Measurements from ENCODE around the gene ZBTB20. TPM values are rescaled to one million over a fixed set of nuclear protein-coding genes. Genes with fewer than 3 reads are reported as not detected.
"Not testable (repeated sequence)": the region's sequence is repeated elsewhere in the genome, so short reads cannot be mapped to it uniquely, and the experiment has no call there.

Gene ZBTB20
- total and polyA plus RNA-seq, 4 donors, result 0.74 to 77.1 (median 27.9) TPM

DNA sequence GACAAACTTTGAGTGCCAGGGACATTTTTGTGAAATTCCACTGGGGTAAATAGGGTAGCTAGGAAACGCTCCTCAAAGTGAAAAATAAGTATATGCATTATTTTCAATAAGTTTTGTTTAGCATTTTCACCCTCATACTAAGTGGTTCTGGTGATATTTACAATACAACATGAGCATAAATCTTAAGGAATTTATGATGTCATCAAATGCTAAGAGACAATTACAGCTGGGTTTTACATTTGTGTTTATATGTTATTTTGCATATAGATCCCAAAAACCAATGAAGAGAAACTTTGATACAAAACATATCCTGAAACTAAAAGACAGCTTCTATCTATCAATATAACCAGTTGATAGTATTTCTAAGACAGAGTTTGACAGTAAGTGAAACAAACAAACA is 323.1 kb downstream of the ZBTB20 start:
- no peak overlapping the region for H3K27ac ChIP-seq (ENCODE audit: low read depth in 1 of 2, low read length in 1 of 2)
- no peaks in the 10 kb centered on the region for H3K27me3 ChIP-seq (ENCODE audit: control insufficient read depth in 3 of 3, insufficient read depth in 3 of 3, low read length in 2 of 3)
- DNase-seq (no peak), ATAC-seq (ENCODE audit: insufficient read depth, low FRiP score) (no peak)
- H3K4me1 ChIP-seq (ENCODE audit: control insufficient read depth in 5 of 5, insufficient read depth in 5 of 5, low read length in 5 of 5), result peaks cover 0 to 4% (median 0%) of the 10 kb centered on the region in 5 donors
- no peaks in the 10 kb centered on the region for H3K36me3 ChIP-seq (ENCODE audit: control insufficient read depth in 4 of 4, insufficient read depth in 4 of 4, low read length in 4 of 4)
- 88 to 92% methylated on average over 1 of the region's 1 CpG for WGBS, 2 donors
- no peak overlapping the region for H3K4me3 ChIP-seq
- H3K9ac ChIP-seq (ENCODE audit: insufficient read depth in 1 of 2, low read length in 2 of 2), result no peak overlapping the region
- TF ChIP-seq, protein P1, sequence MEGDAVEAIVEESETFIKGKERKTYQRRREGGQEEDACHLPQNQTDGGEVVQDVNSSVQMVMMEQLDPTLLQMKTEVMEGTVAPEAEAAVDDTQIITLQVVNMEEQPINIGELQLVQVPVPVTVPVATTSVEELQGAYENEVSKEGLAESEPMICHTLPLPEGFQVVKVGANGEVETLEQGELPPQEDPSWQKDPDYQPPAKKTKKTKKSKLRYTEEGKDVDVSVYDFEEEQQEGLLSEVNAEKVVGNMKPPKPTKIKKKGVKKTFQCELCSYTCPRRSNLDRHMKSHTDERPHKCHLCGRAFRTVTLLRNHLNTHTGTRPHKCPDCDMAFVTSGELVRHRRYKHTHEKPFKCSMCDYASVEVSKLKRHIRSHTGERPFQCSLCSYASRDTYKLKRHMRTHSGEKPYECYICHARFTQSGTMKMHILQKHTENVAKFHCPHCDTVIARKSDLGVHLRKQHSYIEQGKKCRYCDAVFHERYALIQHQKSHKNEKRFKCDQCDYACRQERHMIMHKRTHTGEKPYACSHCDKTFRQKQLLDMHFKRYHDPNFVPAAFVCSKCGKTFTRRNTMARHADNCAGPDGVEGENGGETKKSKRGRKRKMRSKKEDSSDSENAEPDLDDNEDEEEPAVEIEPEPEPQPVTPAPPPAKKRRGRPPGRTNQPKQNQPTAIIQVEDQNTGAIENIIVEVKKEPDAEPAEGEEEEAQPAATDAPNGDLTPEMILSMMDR (IDR thresholded peaks at IDR 0.05; ENCODE audit: control extremely low read depth, extremely low read depth), result no peak
- H3K9me3 ChIP-seq (ENCODE audit: control insufficient read depth in 4 of 4, insufficient read depth in 3 of 4, low read length in 3 of 4), result no peaks in the 10 kb centered on the region

DNA sequence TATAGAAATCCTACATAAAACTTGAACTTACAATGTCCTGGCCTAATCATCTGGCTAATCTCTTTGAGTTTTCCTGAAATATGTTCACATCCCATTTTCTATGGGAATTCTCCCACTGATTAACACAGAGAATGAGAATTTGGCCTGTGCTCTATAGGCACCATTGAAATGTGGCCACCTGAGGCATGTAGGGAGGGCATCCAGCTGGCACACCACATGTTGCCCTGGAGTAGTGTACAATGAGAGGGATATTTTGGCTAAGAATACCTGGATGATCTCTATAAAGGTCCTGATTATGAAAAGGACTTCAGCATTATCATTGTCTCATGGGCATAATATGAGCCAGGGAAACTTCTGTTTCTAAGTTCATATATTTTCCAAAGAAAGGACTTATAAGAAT is 324.0 kb downstream of the ZBTB20 start:
- H3K27ac ChIP-seq (ENCODE audit: low read depth in 1 of 2, low read length in 1 of 2), result no peak overlapping the region
- H3K27me3 ChIP-seq (ENCODE audit: control insufficient read depth in 3 of 3, insufficient read depth in 3 of 3, low read length in 2 of 3), result no peaks in the 10 kb centered on the region
- no peak overlapping the region for H3K4me3 ChIP-seq
- no peak overlapping the region for H3K9ac ChIP-seq (ENCODE audit: insufficient read depth in 1 of 2, low read length in 2 of 2)
- H3K36me3 ChIP-seq (ENCODE audit: control insufficient read depth in 4 of 4, insufficient read depth in 4 of 4, low read length in 4 of 4), result no peaks in the 10 kb centered on the region
- H3K9me3 ChIP-seq (ENCODE audit: control insufficient read depth in 4 of 4, insufficient read depth in 3 of 4, low read length in 3 of 4), result no peaks in the 10 kb centered on the region
- H3K4me1 ChIP-seq (ENCODE audit: control insufficient read depth in 5 of 5, insufficient read depth in 5 of 5, low read length in 5 of 5), result peaks cover 0 to 4% (median 0%) of the 10 kb centered on the region in 5 donors
- ATAC-seq (ENCODE audit: insufficient read depth, low FRiP score) (no peak), DNase-seq (no peak)
- TF ChIP-seq, protein P1 (IDR thresholded peaks at IDR 0.05; ENCODE audit: control extremely low read depth, extremely low read depth), result no peak

DNA sequence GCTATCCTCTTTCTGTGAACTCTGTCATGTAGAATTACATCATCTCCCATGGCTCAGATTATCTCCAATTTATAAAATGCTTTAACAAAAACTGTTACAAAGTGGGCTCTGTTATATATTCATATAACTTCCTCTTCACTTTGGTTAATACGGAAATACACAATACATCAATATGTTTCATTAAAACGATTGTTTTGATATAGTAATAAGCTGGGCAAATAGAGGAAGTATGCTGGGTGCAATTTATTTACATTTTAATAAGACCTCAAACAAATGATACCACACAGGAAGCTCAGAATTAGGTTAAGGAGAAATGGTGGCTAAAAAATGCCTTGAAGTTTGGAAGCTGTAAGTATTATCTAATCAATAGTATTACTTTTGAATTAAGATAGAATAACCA is 331.0 kb downstream of the ZBTB20 start:
- WGBS, 2 donors, result 32 to 33% methylated on average over 2 of the region's 2 CpGs
- no peak for ATAC-seq (ENCODE audit: insufficient read depth, low FRiP score)
- no peak overlapping the region for H3K4me3 ChIP-seq

DNA sequence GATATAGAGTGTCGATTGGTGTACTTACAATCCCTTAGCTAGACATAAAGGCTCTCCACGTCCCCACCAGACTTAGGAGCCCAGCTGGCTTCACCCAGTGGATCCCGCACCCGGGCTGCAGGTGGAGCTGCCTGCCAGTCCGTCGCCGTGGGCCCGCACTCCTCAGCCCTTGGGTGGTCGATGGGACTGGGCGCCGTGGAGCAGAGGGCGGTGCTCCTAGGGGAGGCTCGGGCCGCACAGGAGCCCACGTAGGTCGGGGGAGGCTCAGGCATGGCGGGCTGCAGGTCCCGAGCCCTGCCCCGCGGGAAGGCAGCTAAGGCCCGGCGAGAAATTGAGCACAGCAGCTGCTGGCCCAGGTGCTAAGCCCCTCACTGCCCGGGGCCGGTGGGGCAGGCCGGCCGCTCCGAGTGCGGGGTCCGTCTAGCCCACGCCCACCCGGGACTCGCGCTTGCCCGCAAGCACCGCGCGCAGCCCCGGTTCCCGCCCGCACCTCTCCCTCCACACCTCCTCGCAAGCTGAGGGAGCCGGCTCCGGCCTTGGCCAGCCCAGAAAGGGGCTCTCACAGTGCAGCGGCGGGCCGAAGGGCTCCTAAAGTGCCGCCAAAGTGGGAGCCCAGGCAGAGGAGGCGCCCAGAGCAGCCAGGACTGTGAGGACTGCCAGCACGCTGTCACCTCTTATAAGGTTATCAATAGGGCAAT is 334.4 kb downstream of the ZBTB20 start:
- WGBS, 2 donors, result 95% methylated on average over 48 to 49 of the region's 49 CpGs
- not testable (repeated sequence) for DNase-seq; H3K4me3 ChIP-seq; H3K27ac ChIP-seq (ENCODE audit: low read depth in 1 of 2, low read length in 1 of 2); ATAC-seq (ENCODE audit: insufficient read depth, low FRiP score); H3K4me1 ChIP-seq (ENCODE audit: control insufficient read depth in 5 of 5, insufficient read depth in 5 of 5, low read length in 5 of 5); H3K36me3 ChIP-seq (ENCODE audit: control insufficient read depth in 4 of 4, insufficient read depth in 4 of 4, low read length in 4 of 4); H3K9ac ChIP-seq (ENCODE audit: insufficient read depth in 1 of 2, low read length in 2 of 2); H3K27me3 ChIP-seq (ENCODE audit: control insufficient read depth in 3 of 3, insufficient read depth in 3 of 3, low read length in 2 of 3); H3K9me3 ChIP-seq (ENCODE audit: control insufficient read depth in 4 of 4, insufficient read depth in 3 of 4, low read length in 3 of 4)

More for the DNA sequence above, 331.0 kb downstream of the ZBTB20 start:
- Histone ChIP-seq H3K36me3 (ENCODE audit: control insufficient read depth in 4 of 4, insufficient read depth in 4 of 4, low read length in 4 of 4) (no peaks in the 10 kb centered on the region), H3K9me3 (ENCODE audit: control insufficient read depth in 4 of 4, insufficient read depth in 3 of 4, low read length in 3 of 4) (no peaks in the 10 kb centered on the region), H3K27me3 (ENCODE audit: control insufficient read depth in 3 of 3, insufficient read depth in 3 of 3, low read length in 2 of 3) (no peaks in the 10 kb centered on the region), H3K4me1 (ENCODE audit: control insufficient read depth in 5 of 5, insufficient read depth in 5 of 5, low read length in 5 of 5) (no peaks in the 10 kb centered on the region), H3K27ac (ENCODE audit: low read depth in 1 of 2, low read length in 1 of 2) (no peak overlapping the region), H3K9ac (ENCODE audit: insufficient read depth in 1 of 2, low read length in 2 of 2) (no peak overlapping the region)
- no peak for DNase-seq
- TF ChIP-seq, protein P1 (IDR thresholded peaks at IDR 0.05; ENCODE audit: control extremely low read depth, extremely low read depth), result no peak
